Psoas muscle (tissue), 8 donors: ENCODE data around the gene CFAP157. TPM values are rescaled to one million over a fixed set of nuclear protein-coding genes. Genes with fewer than 3 reads are reported as not detected.
A peak's percentile ranks its signal among the peaks of the same experiment; 100 is the strongest.

Experiments used
- ATAC-seq, 4 donors: fragments of 200-7000 bp; cut with Tn5 transposase; one replicate each; pipeline ENCODE4 v1.9.1; 2020; ENCODE audit warnings: moderate library complexity in 3 of 4, mild to moderate bottlenecking in 2 of 4
- DNase-seq, 2 donors: peaks; one replicate each; pipeline ENCODE4 v3.0.0-alpha.2; 2020
- H3K27ac ChIP-seq: fragments of 200-600 bp; one replicate; pipeline ENCODE4 v1.8.0; 2022
- H3K27me3 ChIP-seq, 3 donors: fragments of 200-600 bp in 1 of 3; one replicate each; pipeline versions ENCODE4 v1.6.1 to v1.8.0; 2013 to 2022; ENCODE audit warnings: low read length in 2 of 3, mild to moderate bottlenecking in 2 of 3, moderate library complexity in 1 of 3; ENCODE audit not compliant: insufficient read depth in 3 of 3
- H3K36me3 ChIP-seq, 2 donors: fragments of 200-600 bp in 1 of 2; one replicate each; pipeline versions ENCODE4 v1.6.1 to v1.8.0; 2013 to 2022; ENCODE audit warnings: low read depth in 1 of 2, mild to moderate bottlenecking in 1 of 2, moderate library complexity in 1 of 2; ENCODE audit not compliant: insufficient read depth in 1 of 2
- H3K4me1 ChIP-seq: fragments of 200-600 bp; one replicate; pipeline ENCODE4 v1.8.0; 2022
- H3K4me3 ChIP-seq: fragments of 200-600 bp; one replicate; pipeline ENCODE4 v1.8.0; 2022; ENCODE audit warnings: mild to moderate bottlenecking
- H3K9me3 ChIP-seq: fragments of 200-600 bp; one replicate; pipeline ENCODE4 v1.8.0; 2022
- CTCF ChIP-seq: fragments of 200-600 bp; IDR thresholded peaks from one replicate; pipeline ENCODE4 v1.8.0; 2022; ENCODE audit warnings: antibody characterized with exemption
- WGBS, 3 donors: extraction: QIAGEN DNeasy Blood & Tissue Kit; methylation state at CpG; one replicate each; pipeline versions ENCODE4 v1.1.6 to v1.1.7; 2013; 5-methylcytosine and 5-hydroxymethylcytosine counted together
- intact Hi-C, 2 donors: fragments of 100-400 bp; cut with DNase I; formaldehyde crosslinking; loops; one replicate each; pipeline versions ENCODE4 v1.11.0 to v1.14.2; 2022
- long read RNA-seq, 2 donors: library from polyadenylated mRNA; unstranded; transcript quantifications; one replicate each; pipeline ENCODE4 v2.0.0, GENCODE V29; 2021
- polyA plus RNA-seq, 3 donors: library from polyadenylated mRNA; stranded (reverse); fragments of 200-250 nt; gene quantifications; one replicate each; pipeline ENCODE4 v1.2.3, GENCODE V29; 2013
- total RNA-seq, 4 donors: library from RNA; stranded (reverse); fragmentation: NEBNext Ultra II Directional in 2 of 4; extraction: Animal tissue kit (Norgen Biotek cat#: 25700) in 2 of 4; gene quantifications; one replicate each; pipeline versions ENCODE4 v1.2.1 to v1.2.4, GENCODE V29; 2021 to 2023
- donor health status: healthy with polysubstance abuse.
- donor health status: DM: no; HTN: no; CAD: no; lungs with moderate emphysema.
- donor health status: Bipolar disorder and iron deficiency.
- donor health status: healthy.
- donor health status: DM: yes; HTN: yes; CAD: no.
- donor health status: DM: no; HTN: no; CAD: no.
- donor health status: DM: no; HTN: no; CAD: no.
- donor health status: DM: yes; HTN: yes; CAD: no.

The CFAP157 gene
- under 1 TPM in 1 of 4 donors, not detected in 3; 0.10 TPM for total RNA-seq
- polyA plus RNA-seq: under 1 TPM; 0.18 to 0.34 (median 0.27) TPM
- long read RNA-seq, donor 1, partial matches to known transcripts: 0 of 2 reads
- long read RNA-seq, donor 1, other reads (novel, unspliced or antisense): 2 of 2 reads
- long read RNA-seq, donor 2, partial matches to known transcripts: 0 of 1 reads
- long read RNA-seq, donor 2, other reads (novel, unspliced or antisense): 1 of 1 reads

- H3K4me3 ChIP-seq: no peak within 1 kb of the TSS
- ATAC-seq (peak in 1 of 4 donors; percentile 43), DNase-seq (no peak)
- no peaks in the 10 kb centered on the region for H3K9me3 ChIP-seq
- intact Hi-C loops: no loop called here
- TF ChIP-seq CTCF: no peak
- no peaks in the 10 kb centered on the region for H3K27me3 ChIP-seq
- no peak within 1 kb of the TSS for H3K27ac ChIP-seq
- H3K4me1 ChIP-seq: no peaks in the 10 kb centered on the region
- 68 to 78% (median 71%) methylated on average over 8 to 11 of the region's 11 CpGs for WGBS, 3 donors
- no peaks in the 10 kb centered on the region for H3K36me3 ChIP-seq
Observed at GRCh38 chr9:127706836-127707241, at the start of gene CFAP157. TSS of gene CFAP157 (plus strand) at chr9:127706988. CDS start at chr9:127707032, 44 bp downstream.

- H3K27me3 ChIP-seq: no peaks in the 10 kb centered on the region
- ATAC-seq (no peak), DNase-seq (no peak)
- intact Hi-C loops: no loop called here
- no peaks in the 10 kb centered on the region for H3K4me1 ChIP-seq
- WGBS, 3 donors: 84 to 88% (median 86%) methylated on average over 5 of the region's 5 CpGs
- H3K4me3 ChIP-seq: no peak overlapping the region
- H3K27ac ChIP-seq: no peak overlapping the region
- peaks cover 0 to 67% of the 10 kb centered on the region in 2 donors for H3K36me3 ChIP-seq
- TF ChIP-seq CTCF: no peak
- H3K9me3 ChIP-seq: no peaks in the 10 kb centered on the region
Observed at GRCh38 chr9:127658428-127658827, 48.4 kb upstream of the CFAP157 start.

- H3K4me1 ChIP-seq: no peaks in the 10 kb centered on the region
- ATAC-seq (no peak), DNase-seq (no peak)
- intact Hi-C loops: no loop called here
- WGBS, 3 donors: 57 to 67% (median 57%) methylated on average over 13 of the region's 13 CpGs
- H3K27me3 ChIP-seq: no peaks in the 10 kb centered on the region
- no peaks in the 10 kb centered on the region for H3K9me3 ChIP-seq
- H3K36me3 ChIP-seq: peaks cover 0 to 59% of the 10 kb centered on the region in 2 donors
- no peak overlapping the region for H3K4me3 ChIP-seq
- H3K27ac ChIP-seq: no peak overlapping the region
- TF ChIP-seq CTCF: no peak
Observed at GRCh38 chr9:127660886-127661741, 45.7 kb upstream of the CFAP157 start.

- TF ChIP-seq CTCF: no peak
- peaks cover 0 to 64% of the 10 kb centered on the region in 2 donors for H3K36me3 ChIP-seq
- intact Hi-C loops: no loop called here
- no peaks in the 10 kb centered on the region for H3K9me3 ChIP-seq
- WGBS, 3 donors: 96 to 100% (median 100%) methylated on average over 1 of the region's 1 CpG
- no peaks in the 10 kb centered on the region for H3K27me3 ChIP-seq
- H3K27ac ChIP-seq: no peak overlapping the region
- H3K4me3 ChIP-seq: no peak overlapping the region
- ATAC-seq (no peak), DNase-seq (no peak)
- no peaks in the 10 kb centered on the region for H3K4me1 ChIP-seq
Observed at GRCh38 chr9:127662617-127663016, 44.2 kb upstream of the CFAP157 start.
